Upper lobe of right lung (tissue), 1 donor: ENCODE data around the gene DMC1. TPM values are rescaled to one million over a fixed set of nuclear protein-coding genes. Genes with fewer than 3 reads are reported as not detected.

Experiments used
- ATAC-seq: fragments of 200-7000 bp; cut with Tn5 transposase; one replicate; pipeline ENCODE4 v1.9.1; 2020; ENCODE audit warnings: mild to moderate bottlenecking, moderate library complexity
- DNase-seq: peaks from one replicate; pipeline ENCODE4 v3.0.0-alpha.2; 2020
- H3K27ac ChIP-seq: fragments of 200-600 bp; one replicate; pipeline ENCODE4 v1.8.0; 2022
- H3K27me3 ChIP-seq: fragments of 200-600 bp; one replicate; pipeline ENCODE4 v1.8.0; 2022; ENCODE audit warnings: mild to moderate bottlenecking
- H3K36me3 ChIP-seq: fragments of 200-600 bp; one replicate; pipeline ENCODE4 v1.8.0; 2022
- H3K4me1 ChIP-seq: fragments of 200-600 bp; one replicate; pipeline ENCODE4 v1.8.0; 2022
- H3K4me3 ChIP-seq: fragments of 200-600 bp; one replicate; pipeline ENCODE4 v1.8.0; 2022; ENCODE audit warnings: mild to moderate bottlenecking
- H3K9me3 ChIP-seq: fragments of 200-600 bp; one replicate; pipeline ENCODE4 v1.8.0; 2022
- CTCF ChIP-seq: fragments of 200-600 bp; IDR thresholded peaks from one replicate; pipeline ENCODE4 v1.8.0; 2022; ENCODE audit warnings: antibody characterized with exemption
- intact Hi-C: fragments of 100-400 bp; cut with DNase I; formaldehyde crosslinking; loops from one replicate; pipeline ENCODE4 v1.11.0; 2022
- total RNA-seq: library from RNA; stranded (reverse); fragmentation: NEBNext Ultra II Directional; extraction: Animal tissue kit (Norgen Biotek cat#: 25700); gene quantifications from one replicate; pipeline ENCODE4 v1.2.1, GENCODE V29; 2021
- donor health status: DM: no; HTN: yes; CAD: no; lungs with severe emphysema.

DMC1 gene
- total RNA-seq, 1 donor from 2014 or later, result not detected

DNA sequence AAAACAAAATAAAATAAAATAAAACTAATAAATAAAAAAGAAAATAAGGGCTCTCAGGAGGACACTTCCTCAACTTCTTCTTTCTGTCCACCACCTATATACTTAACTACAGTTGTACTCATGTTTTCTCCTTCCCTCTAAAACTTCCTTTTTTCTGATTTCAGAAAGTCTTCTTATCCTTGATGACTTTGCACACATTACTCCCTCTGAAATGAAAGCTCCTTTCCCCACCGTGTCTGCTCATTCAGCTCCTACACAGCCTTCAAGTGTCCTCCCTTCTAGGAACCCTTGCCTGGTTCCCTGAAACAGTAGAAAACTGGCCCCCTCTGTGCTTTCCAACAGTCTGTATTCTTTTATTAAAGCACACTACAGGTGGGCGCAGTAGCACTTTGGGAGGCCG is 45.6 kb downstream of the DMC1 start:
- Histone ChIP-seq H3K4me1 (no peaks in the 10 kb centered on the region), H3K27ac (no peak overlapping the region), H3K27me3 (peaks cover 5% of the 10 kb centered on the region), H3K9me3 (no peaks in the 10 kb centered on the region), H3K36me3 (no peaks in the 10 kb centered on the region), H3K4me3 (no peak overlapping the region)
- TF ChIP-seq CTCF, result no peak
- DNase-seq (no peak), ATAC-seq (peak; percentile 36)
- intact Hi-C loops, result no loop called here

DNA sequence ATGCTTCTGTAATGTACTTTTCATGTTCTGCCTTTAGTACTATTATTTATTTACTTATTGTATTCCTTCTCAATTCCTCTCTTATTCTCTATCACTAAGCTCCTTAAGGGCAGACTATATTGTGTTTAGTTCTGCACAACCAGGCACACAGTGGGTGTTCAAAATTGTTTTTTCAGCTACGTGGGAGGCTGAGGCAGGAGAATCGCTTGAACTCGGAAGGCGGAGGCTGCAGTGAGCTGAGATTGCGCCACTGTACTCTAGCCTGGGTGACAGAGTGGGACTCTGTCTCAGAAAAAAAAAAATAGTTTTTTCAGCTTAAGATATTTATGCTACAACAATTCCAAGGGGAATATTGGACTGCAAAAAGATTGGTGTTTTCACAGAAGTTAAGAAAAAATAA is 46.5 kb downstream of the DMC1 start:
- ATAC-seq (no peak), DNase-seq (no peak)
- TF ChIP-seq CTCF, result no peak
- intact Hi-C loops, result no loop called here
- Histone ChIP-seq H3K4me1 (no peaks in the 10 kb centered on the region), H3K36me3 (no peaks in the 10 kb centered on the region), H3K27me3 (peaks cover 5% of the 10 kb centered on the region), H3K27ac (no peak overlapping the region), H3K9me3 (no peaks in the 10 kb centered on the region), H3K4me3 (no peak overlapping the region)

- peaks cover 5% of the 10 kb centered on the region for H3K27me3 ChIP-seq
- intact Hi-C loops, result no loop called here
- ATAC-seq (no peak), DNase-seq (no peak)
- no peaks in the 10 kb centered on the region for H3K36me3 ChIP-seq
- no peak overlapping the region for H3K27ac ChIP-seq
- no peak for TF ChIP-seq CTCF
- H3K4me3 ChIP-seq, result no peak overlapping the region
- no peaks in the 10 kb centered on the region for H3K4me1 ChIP-seq
- no peaks in the 10 kb centered on the region for H3K9me3 ChIP-seq
Observed at GRCh38 chr22:38523029-38523428, 47.0 kb downstream of the DMC1 start.

DNA sequence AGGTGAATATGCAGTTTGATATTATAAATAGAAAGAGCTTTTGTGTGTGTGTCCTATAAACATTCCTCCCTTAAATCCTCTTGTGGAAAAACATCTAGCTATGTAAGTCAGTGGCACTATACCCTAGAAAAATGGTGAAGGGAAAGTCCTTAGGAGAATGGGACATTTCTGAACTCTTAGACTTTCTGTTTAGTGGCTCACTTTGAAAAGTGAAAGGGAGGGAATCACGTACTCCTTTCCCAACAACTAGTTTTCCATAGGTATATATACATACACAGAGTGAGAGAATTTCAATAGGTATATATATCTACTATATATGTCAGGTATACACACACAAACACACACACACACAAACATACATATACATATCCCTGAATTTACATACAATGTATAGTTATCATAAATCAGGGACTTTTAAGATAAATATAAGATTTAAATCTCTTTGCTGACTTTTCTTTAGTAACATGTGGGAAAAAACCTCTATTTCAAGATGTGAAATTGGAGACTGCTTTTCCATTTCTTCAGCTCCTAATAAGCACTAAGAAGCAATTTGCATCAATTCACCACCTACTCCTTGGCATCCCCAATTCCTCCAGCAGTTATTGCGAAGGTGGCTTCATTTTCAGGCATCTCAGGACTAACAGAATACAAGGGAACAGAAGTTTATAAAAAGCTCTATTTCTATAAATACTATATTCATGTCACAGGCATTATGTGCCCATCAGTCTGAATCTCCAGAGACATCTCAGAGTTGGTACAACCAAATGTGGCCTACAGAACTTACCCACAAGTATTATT is 50.3 kb downstream of the DMC1 start:
- intact Hi-C loops, result no loop called here
- H3K9me3 ChIP-seq, result no peaks in the 10 kb centered on the region
- no peak overlapping the region for H3K27ac ChIP-seq
- H3K4me3 ChIP-seq, result no peak overlapping the region
- no peak for TF ChIP-seq CTCF
- H3K27me3 ChIP-seq, result no peaks in the 10 kb centered on the region
- DNase-seq (no peak), ATAC-seq (no peak)
- H3K4me1 ChIP-seq, result no peaks in the 10 kb centered on the region
- H3K36me3 ChIP-seq, result no peaks in the 10 kb centered on the region

DNA sequence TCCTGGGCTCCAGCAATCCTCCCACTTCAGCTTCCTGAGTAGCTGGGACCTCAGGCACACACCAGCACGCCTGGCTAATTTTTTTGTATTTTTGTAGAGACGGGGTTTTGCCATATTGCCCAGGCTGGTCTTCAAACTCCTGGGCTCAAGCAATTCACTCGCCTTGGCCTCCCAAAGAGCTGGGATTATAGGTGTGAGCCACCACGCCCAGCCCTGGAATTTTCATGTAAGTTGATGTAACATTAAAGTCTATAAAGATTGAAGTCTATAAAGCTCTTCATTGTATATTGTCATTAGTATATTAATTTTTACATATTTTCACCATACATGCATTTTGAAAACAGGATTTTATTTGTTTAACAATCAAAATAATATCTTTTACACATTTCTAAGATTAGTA is 51.4 kb downstream of the DMC1 start:
- no peak for ATAC-seq
- intact Hi-C loops, result no loop called here
- no peak overlapping the region for H3K4me3 ChIP-seq

More for the DNA sequence above, 51.4 kb downstream of the DMC1 start:
- H3K27ac ChIP-seq, result no peak overlapping the region
- no peak for DNase-seq
- H3K36me3 ChIP-seq, result no peaks in the 10 kb centered on the region
- no peaks in the 10 kb centered on the region for H3K4me1 ChIP-seq
- H3K27me3 ChIP-seq, result no peaks in the 10 kb centered on the region
- TF ChIP-seq CTCF, result no peak
- H3K9me3 ChIP-seq, result no peaks in the 10 kb centered on the region
